Type B pancreatic cell (in vitro differentiated cells): ENCODE results near the gene LIM2. TPM values are rescaled to one million over a fixed set of nuclear protein-coding genes. Genes with fewer than 3 reads are reported as not detected.

Experiments
- DNase-seq: peaks from one replicate; pipeline ENCODE4 v3.0.0; 2021; ENCODE audit warnings: mixed read lengths; ENCODE audit not compliant: unreplicated experiment; ENCODE audit errors: extremely low spot score
- H3K27ac Mint-ChIP-seq: 2 replicates; pipeline ENCODE4 v1.8.0; 2021; ENCODE audit warnings: mild to moderate bottlenecking, mixed read lengths
- H3K27me3 Mint-ChIP-seq: 2 replicates; pipeline ENCODE4 v1.8.0; 2021; ENCODE audit warnings: mixed read lengths
- H3K36me3 Mint-ChIP-seq: 2 replicates; pipeline ENCODE4 v1.8.0; 2021; ENCODE audit warnings: mixed read lengths
- H3K4me1 Mint-ChIP-seq: one replicate; pipeline ENCODE4 v1.8.0; 2021; ENCODE audit warnings: mixed read lengths; ENCODE audit not compliant: unreplicated experiment
- H3K4me3 Mint-ChIP-seq: 2 replicates; pipeline ENCODE4 v1.8.0; 2021; ENCODE audit warnings: mild to moderate bottlenecking, mixed read lengths
- H3K9me3 Mint-ChIP-seq: 2 replicates; pipeline ENCODE4 v1.8.0; 2021; ENCODE audit warnings: mixed read lengths
- total RNA-seq: library from RNA; stranded (reverse); gene quantifications from 2 replicates; pipeline ENCODE4 v1.2.1, GENCODE V29; 2021; ENCODE audit warnings: low replicate concordance
- TF ChIP-seq, protein P1 (sequence below): fragments of 200-600 bp; sonication (generic); conservative IDR thresholded peaks from 2 replicates; pipeline ENCODE4 v1.5.0; 2021; ENCODE audit warnings: antibody characterized with exemption, mild to moderate bottlenecking

Gene LIM2
- total RNA-seq, 1 donor from 2014 or later, result 19.5 TPM

DNA sequence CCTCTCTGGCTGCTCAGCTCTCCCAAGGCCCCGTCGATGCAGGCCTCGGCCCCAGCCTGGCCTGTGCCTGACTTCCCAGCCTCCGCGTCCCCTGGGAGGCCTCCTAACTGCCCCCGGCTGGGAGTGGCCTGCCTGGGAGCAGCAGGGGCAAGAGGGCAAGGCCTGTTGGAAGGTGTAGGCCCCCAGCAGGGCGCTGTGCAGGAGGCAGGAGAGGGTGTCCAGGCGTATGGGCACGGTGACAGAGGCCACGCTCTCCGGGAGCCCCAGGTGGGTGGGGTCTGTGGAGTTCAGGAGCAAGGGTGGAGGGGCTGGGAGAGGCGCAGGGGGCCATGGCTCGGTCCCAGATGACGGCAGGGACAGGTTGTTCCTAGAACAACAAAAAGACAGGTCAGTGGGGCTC, 1.4 kb upstream of the LIM2 start:
- TF ChIP-seq, protein P1, sequence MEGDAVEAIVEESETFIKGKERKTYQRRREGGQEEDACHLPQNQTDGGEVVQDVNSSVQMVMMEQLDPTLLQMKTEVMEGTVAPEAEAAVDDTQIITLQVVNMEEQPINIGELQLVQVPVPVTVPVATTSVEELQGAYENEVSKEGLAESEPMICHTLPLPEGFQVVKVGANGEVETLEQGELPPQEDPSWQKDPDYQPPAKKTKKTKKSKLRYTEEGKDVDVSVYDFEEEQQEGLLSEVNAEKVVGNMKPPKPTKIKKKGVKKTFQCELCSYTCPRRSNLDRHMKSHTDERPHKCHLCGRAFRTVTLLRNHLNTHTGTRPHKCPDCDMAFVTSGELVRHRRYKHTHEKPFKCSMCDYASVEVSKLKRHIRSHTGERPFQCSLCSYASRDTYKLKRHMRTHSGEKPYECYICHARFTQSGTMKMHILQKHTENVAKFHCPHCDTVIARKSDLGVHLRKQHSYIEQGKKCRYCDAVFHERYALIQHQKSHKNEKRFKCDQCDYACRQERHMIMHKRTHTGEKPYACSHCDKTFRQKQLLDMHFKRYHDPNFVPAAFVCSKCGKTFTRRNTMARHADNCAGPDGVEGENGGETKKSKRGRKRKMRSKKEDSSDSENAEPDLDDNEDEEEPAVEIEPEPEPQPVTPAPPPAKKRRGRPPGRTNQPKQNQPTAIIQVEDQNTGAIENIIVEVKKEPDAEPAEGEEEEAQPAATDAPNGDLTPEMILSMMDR, result no peak

DNA sequence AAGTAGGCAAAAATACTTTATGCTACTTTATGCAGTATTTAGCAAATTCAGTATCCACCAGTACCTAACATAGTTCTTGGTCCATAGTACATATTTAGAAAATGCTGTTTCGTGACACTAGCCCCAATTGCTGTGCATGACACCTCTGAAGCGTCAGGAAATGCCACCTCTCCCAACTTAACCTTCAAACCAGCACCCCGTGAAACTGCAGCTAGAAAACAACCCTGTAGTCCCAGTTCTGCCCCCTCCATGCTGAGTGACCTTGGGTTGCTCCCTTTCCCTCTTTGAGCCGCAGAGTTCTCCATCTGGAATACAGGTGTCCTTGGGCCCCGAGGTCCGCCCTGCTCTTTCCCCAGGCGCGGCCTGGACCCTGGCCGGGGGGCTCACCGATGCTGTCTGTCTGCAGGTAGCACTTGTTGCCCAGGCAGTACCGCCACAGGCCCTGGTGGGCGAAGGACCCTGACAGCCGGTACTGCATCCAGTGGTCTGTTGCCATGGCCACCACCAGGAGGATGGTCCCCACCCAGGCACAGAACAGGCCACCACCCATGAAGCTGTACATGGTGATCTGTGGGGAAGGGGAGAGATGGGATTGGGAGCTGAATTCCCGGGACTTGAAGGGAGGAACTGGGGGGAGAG, 773 bp downstream of the LIM2 start:
- no peak for DNase-seq
- Mint-ChIP-seq H3K4me1 (peaks cover 10% of the 10 kb centered on the region), H3K4me3 (no peak overlapping the region), H3K27ac (no peak overlapping the region), H3K9me3 (no peaks in the 10 kb centered on the region), H3K27me3 (no peaks in the 10 kb centered on the region), H3K36me3 (no peaks in the 10 kb centered on the region)
- TF ChIP-seq, protein P1, result no peak

More for the DNA sequence above, 1.4 kb upstream of the LIM2 start:
- H3K4me1 Mint-ChIP-seq, result peaks cover 14% of the 10 kb centered on the region
- H3K36me3 Mint-ChIP-seq, result no peaks in the 10 kb centered on the region
- H3K9me3 Mint-ChIP-seq, result peaks cover 3% of the 10 kb centered on the region
- no peak overlapping the region for H3K27ac Mint-ChIP-seq
- DNase-seq, result no peak
- no peaks in the 10 kb centered on the region for H3K27me3 Mint-ChIP-seq
- H3K4me3 Mint-ChIP-seq, result no peak overlapping the region

DNA sequence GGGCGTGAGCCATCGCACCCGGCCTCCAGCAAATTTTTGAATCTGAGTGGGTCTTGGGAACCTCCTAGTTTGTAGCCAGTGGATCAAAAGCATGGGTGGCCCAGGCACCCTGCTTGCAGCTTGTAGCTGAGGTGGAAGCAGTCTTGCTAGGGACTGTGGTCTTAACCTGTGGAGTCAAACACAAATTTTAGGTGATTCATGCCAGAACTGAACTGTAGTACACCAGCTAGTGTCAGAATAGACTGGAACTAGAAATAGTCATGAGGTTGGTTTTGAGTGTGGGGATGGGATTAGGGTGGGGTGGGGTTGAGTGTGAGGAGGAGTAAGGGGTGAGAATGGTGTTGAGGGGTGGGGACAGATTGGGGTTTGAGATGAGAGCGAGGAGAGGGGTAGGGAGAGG, 5.8 kb downstream of the LIM2 start:
- no peak overlapping the region for H3K4me3 Mint-ChIP-seq
- no peaks in the 10 kb centered on the region for H3K4me1 Mint-ChIP-seq
- no peaks in the 10 kb centered on the region for H3K9me3 Mint-ChIP-seq
- no peak for DNase-seq
- no peak overlapping the region for H3K27ac Mint-ChIP-seq
- peaks cover 3% of the 10 kb centered on the region for H3K27me3 Mint-ChIP-seq
- TF ChIP-seq, protein P1, result no peak
- H3K36me3 Mint-ChIP-seq, result no peaks in the 10 kb centered on the region

DNA sequence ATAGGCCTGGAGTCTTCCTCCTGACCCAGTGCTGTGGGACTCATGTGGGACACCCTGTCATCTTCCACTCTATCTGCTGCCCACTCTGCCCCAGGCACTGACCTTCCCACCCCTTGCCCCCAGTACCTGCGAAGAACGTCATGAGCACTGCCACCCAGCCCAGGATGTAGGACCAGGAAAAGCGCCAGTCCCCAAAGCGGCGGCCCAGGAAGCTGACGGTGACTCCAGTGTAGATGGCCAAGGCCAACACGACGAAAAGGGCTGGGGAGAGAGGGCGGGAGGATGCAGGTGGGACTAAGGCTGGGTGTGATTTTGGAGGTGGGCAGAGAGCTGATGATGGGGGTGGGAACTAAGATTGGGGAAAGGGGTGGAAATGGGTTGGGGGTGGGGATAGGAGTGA, 7.4 kb downstream of the LIM2 start:
- H3K36me3 Mint-ChIP-seq, result no peaks in the 10 kb centered on the region
- DNase-seq, result no peak
- H3K4me3 Mint-ChIP-seq, result no peak overlapping the region
- no peak overlapping the region for H3K27ac Mint-ChIP-seq
- H3K27me3 Mint-ChIP-seq, result peaks cover 3% of the 10 kb centered on the region
- TF ChIP-seq, protein P1, result no peak
- no peaks in the 10 kb centered on the region for H3K4me1 Mint-ChIP-seq
- no peaks in the 10 kb centered on the region for H3K9me3 Mint-ChIP-seq

DNA sequence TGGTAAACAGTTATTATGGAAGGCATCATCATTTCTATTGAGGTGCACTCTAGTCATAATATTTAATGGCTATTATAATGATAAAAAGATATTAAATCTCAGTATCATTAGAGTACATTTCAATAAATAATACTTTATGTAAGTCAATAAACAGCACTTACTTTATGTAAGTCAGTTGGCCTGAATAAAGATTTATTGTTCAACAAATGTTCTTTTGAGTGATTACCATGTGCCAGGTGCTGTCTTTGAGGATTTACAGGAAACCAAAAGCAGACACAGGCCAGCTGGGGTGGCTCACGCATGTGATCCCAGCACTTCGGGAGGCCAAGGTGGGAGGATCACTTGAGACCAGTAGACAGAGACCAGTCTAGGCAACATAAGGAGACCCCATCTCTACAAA, 10.4 kb downstream of the LIM2 start:
- TF ChIP-seq, protein P1, result no peak
- H3K4me3 Mint-ChIP-seq, result no peak overlapping the region
- H3K36me3 Mint-ChIP-seq, result no peaks in the 10 kb centered on the region
- H3K27me3 Mint-ChIP-seq, result peaks cover 3% of the 10 kb centered on the region
- DNase-seq, result no peak
- H3K9me3 Mint-ChIP-seq, result no peaks in the 10 kb centered on the region
- H3K27ac Mint-ChIP-seq, result no peak overlapping the region
- H3K4me1 Mint-ChIP-seq, result no peaks in the 10 kb centered on the region
